Measurements from ENCODE around the gene TNK2. TPM values are rescaled to one million over a fixed set of nuclear protein-coding genes. Genes with fewer than 3 reads are reported as not detected.

TNK2 gene
- total RNA-seq, 1 donor from 2014 or later: 132 TPM

DNA sequence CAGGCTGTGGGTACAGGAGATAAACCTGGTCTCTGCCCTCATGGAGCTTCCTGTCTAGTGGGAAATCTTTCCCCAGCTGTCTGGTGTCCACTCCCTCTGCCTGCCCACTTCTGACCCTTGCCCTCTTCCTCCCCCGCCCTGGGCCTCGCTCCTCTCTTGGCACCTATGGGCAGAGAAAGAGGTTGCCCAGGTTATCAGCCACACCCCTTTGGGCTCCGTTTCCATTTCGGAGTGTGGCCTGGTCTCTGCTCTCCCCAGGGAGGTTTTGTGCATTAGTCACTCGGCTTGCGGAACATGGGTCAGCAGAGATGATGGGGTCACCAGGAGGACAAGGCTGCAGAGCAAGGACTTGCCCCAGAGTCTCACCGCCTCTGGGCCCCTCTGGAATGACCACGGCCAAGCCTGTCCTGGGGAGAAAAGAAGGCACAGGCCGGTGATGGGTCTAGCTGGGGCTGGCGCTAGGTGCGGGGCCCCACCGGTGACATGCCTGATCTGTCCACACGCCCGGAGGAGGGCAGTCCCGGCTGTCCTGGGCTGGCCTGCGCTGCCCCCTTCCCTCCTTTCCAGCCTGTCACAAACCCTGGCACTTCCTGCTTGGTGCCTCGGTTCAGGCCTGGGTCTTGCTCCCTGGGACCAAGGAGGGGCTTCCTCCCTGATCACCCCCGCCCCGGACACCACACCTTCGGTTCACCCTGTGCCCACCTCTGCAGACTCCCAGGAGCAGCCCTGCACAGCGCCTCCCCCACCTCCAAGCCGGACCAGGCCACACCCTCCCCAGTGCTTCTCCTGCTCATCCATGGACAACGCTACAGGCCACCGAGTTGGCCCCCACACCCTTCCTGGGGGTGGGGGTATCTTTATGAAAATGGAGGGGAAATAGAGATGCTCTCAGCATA lies 61.0 kb downstream of the TNK2 start:
- ATAC-seq (ENCODE audit: low read depth) (no peak), DNase-seq (no peak)
- Mint-ChIP-seq H3K27ac (no peak overlapping the region), H3K9me3 (no peaks in the 10 kb centered on the region), H3K4me3 (no peak overlapping the region), H3K4me1 (peaks cover 10% of the 10 kb centered on the region), H3K36me3 (ENCODE audit: low read depth) (no peaks in the 10 kb centered on the region), H3K27me3 (peaks cover 10% of the 10 kb centered on the region)
- POLR2A ChIA-PET: no interaction called here
- CTCF ChIA-PET: no interaction called here
- intact Hi-C loops (cut with micrococcal nuclease): no loop called here
- TF ChIP-seq, protein P1, sequence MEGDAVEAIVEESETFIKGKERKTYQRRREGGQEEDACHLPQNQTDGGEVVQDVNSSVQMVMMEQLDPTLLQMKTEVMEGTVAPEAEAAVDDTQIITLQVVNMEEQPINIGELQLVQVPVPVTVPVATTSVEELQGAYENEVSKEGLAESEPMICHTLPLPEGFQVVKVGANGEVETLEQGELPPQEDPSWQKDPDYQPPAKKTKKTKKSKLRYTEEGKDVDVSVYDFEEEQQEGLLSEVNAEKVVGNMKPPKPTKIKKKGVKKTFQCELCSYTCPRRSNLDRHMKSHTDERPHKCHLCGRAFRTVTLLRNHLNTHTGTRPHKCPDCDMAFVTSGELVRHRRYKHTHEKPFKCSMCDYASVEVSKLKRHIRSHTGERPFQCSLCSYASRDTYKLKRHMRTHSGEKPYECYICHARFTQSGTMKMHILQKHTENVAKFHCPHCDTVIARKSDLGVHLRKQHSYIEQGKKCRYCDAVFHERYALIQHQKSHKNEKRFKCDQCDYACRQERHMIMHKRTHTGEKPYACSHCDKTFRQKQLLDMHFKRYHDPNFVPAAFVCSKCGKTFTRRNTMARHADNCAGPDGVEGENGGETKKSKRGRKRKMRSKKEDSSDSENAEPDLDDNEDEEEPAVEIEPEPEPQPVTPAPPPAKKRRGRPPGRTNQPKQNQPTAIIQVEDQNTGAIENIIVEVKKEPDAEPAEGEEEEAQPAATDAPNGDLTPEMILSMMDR (IDR thresholded peaks at IDR 0.05): no peak

DNA sequence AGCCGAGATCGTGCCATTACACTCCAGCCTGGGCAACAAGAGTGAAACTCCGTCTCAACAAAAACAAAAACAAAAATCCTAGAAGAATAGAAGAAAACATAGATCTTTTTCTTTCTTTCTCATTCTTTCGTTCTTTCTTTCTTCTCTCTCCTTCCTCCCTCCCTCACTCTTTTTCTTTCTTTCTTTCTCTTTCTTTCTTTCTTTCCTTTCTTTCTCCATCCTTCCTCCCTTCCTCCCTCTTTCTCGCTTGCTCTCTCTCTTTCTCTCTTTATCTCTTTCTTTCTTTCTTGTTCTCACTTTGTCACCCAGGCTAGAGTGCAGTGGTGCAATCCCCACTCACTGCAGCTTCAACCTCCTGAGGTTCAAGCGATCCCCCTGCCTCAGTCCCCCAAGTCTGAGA lies 62.9 kb downstream of the TNK2 start:
- POLR2A ChIA-PET: no interaction called here
- no peaks in the 10 kb centered on the region for H3K4me1 Mint-ChIP-seq
- intact Hi-C loops (cut with micrococcal nuclease): no loop called here

DNA sequence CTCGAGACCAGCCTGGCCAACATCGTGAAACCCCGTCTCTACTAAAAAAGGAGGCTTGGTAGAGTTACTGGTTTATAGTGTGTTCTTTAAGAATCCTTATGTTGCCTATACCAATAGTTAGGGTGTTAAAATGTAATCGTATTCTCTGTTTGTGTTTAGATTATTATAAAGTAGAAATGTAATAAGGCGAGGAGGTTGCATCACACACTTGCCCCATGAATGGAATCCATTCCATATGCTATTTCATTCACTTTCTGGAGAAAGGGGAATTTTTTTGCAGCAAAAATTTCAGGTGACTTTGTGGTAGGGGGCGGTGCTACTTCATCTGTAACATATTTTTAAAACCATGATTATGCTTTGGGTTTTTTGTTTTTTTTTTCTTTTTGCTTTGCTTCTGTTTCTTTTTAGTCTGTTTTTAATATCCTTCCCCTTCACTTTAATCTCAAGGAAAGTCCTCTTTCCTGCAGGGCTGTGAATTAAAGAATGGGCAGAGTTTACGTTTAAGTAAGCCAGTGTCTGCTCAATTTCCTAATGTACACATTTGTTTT lies 63.6 kb downstream of the TNK2 start:
- H3K27ac Mint-ChIP-seq: no peak overlapping the region
- no peak overlapping the region for H3K4me3 Mint-ChIP-seq
- TF ChIP-seq, protein P1 (IDR thresholded peaks at IDR 0.05): no peak
- ChIA-PET POLR2A (no interaction called here), CTCF (no interaction called here)
- no peaks in the 10 kb centered on the region for H3K4me1 Mint-ChIP-seq
- H3K27me3 Mint-ChIP-seq: peaks cover 2% of the 10 kb centered on the region
- no peaks in the 10 kb centered on the region for H3K36me3 Mint-ChIP-seq (ENCODE audit: low read depth)
- intact Hi-C loops (cut with micrococcal nuclease): no loop called here
- no peaks in the 10 kb centered on the region for H3K9me3 Mint-ChIP-seq
- DNase-seq (no peak), ATAC-seq (ENCODE audit: low read depth) (no peak)

More for the DNA sequence above, 62.9 kb downstream of the TNK2 start:
- TF ChIP-seq, protein P1 (IDR thresholded peaks at IDR 0.05): no peak
- CTCF ChIA-PET: no interaction called here
- ATAC-seq (ENCODE audit: low read depth): no peak
- no peak overlapping the region for H3K4me3 Mint-ChIP-seq
- no peak for DNase-seq
- H3K27ac Mint-ChIP-seq: no peak overlapping the region
- peaks cover 2% of the 10 kb centered on the region for H3K27me3 Mint-ChIP-seq
- no peaks in the 10 kb centered on the region for H3K9me3 Mint-ChIP-seq
- H3K36me3 Mint-ChIP-seq (ENCODE audit: low read depth): no peaks in the 10 kb centered on the region

DNA sequence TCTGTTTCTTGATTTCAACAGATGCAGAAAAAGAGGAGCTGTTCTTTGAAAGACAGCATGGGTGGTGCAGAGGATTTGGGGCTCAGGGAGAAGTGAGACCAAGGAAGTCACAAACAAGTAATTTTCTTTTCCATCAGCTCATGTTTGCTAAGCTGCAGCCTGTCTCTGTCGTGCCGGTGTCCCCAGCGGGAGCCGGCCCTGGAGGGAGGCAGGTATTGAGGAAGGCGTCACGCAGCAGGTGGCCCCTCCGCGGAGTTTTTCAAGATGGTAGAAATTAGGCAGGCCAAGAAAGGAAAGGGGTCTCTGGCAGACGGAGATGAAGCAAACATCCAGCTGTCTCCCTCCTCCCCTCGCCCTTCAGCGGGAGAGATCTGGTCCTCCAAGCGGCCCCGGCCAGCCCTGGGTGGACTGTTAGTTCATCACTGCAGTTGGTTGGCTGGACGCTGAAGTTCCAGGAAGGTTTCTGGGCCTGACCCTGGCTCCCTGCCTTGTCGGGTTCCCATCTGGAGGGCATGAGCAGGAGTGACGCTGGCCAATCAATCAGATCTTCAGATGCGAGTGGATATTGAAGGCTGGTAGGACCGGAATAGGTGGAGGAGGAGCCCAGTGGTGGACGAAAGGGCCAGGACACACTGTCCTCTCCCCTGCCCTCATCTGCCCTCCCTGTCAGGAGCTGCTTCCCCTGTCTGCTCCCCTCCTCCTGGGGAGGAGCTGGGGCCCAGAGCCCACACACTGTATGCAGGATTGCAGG lies 68.9 kb downstream of the TNK2 start:
- TF ChIP-seq, protein P1 (IDR thresholded peaks at IDR 0.05): no peak
- CTCF ChIA-PET: interaction anchor here (1.7 kb wide), 1 partner anchor 11 kb away, joined by 6 read pairs; no protein-coding TSS in a partner anchor
- POLR2A ChIA-PET: no interaction called here
- peaks cover 7% of the 10 kb centered on the region for H3K4me1 Mint-ChIP-seq
- intact Hi-C loops (cut with micrococcal nuclease): no loop called here
- no peaks in the 10 kb centered on the region for H3K9me3 Mint-ChIP-seq
- no peak overlapping the region for H3K4me3 Mint-ChIP-seq
- no peak for DNase-seq
- H3K27ac Mint-ChIP-seq: no peak overlapping the region
- no peaks in the 10 kb centered on the region for H3K36me3 Mint-ChIP-seq (ENCODE audit: low read depth)
- H3K27me3 Mint-ChIP-seq: peaks cover 8% of the 10 kb centered on the region
- no peak for ATAC-seq (ENCODE audit: low read depth)

DNA sequence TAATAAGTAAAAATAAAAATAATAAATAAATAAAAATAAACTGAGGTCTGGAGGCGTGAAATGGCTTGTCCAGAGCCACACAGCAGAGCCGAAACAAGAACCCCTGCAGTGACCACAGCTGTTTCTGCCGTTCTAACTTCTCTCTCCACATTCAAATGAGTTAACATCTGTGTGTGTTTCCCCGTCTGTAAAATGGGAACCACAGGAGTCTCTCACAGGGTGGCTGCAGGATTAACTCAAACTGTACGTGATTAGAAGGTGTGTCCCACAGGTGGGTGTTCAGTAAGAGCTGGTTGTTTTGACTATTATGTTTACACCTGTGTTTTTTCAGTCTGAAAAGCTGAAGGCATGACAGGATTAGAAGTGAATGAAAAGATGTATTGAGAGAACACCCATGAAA lies 69.6 kb downstream of the TNK2 start:
- Mint-ChIP-seq H3K27me3 (peaks cover 8% of the 10 kb centered on the region), H3K4me3 (no peak overlapping the region), H3K4me1 (peaks cover 7% of the 10 kb centered on the region), H3K36me3 (ENCODE audit: low read depth) (no peaks in the 10 kb centered on the region), H3K27ac (no peak overlapping the region), H3K9me3 (no peaks in the 10 kb centered on the region)
- TF ChIP-seq, protein P1 (IDR thresholded peaks at IDR 0.05): no peak
- DNase-seq: no peak
- ChIA-PET CTCF (no interaction called here), POLR2A (no interaction called here)
- peak; percentile 34 for ATAC-seq (ENCODE audit: low read depth)
- intact Hi-C loops (cut with micrococcal nuclease): no loop called here
